B cell (primary cell): ENCODE measurements around the gene PARP8.

Experiments
- CTCF ChIP-seq: fragments of 200-600 bp; IDR thresholded peaks from one replicate; pipeline ENCODE4 v1.8.0; 2022; ENCODE audit warnings: antibody characterized with exemption, mild to moderate bottlenecking
- EZH2 ChIP-seq: IDR thresholded peaks from 2 replicates; pipeline ENCODE4 v1.6.1; 2012; ENCODE audit warnings: borderline replicate concordance, low read depth, mild to moderate bottlenecking, moderate library complexity, low read length; ENCODE audit not compliant: insufficient read depth, poor library complexity, severe bottlenecking

- no peak for TF ChIP-seq CTCF
- TF ChIP-seq EZH2, result no peak
Measured at GRCh38 chr5:50794812-50795211, 128.4 kb downstream of the PARP8 start.
